Keratinocyte (primary cell): ENCODE data around the gene TIMMDC1.

Experiments used
- EZH2 ChIP-seq: IDR thresholded peaks from one replicate; pipeline ENCODE4 v1.6.1; 2012; ENCODE audit warnings: inconsistent platforms, mild to moderate bottlenecking, low read length, moderate library complexity
- TF ChIP-seq, protein P1 (sequence below), 3 experiments: IDR thresholded peaks in 1 of 3; conservative IDR thresholded peaks in 1 of 3; optimal IDR thresholded peaks in 1 of 3; 2 replicates in 2 of 3; 3 replicates in 1 of 3; pipeline versions ENCODE3 to v1.5.1; 2011; ENCODE audit warnings: low read length in 3 of 3, mild to moderate bottlenecking in 3 of 3, moderate library complexity in 2 of 3, control low read depth in 1 of 3, inconsistent platforms in 1 of 3; ENCODE audit not compliant: insufficient read depth in 2 of 3; ENCODE audit errors: extremely low read depth in 1 of 3

DNA sequence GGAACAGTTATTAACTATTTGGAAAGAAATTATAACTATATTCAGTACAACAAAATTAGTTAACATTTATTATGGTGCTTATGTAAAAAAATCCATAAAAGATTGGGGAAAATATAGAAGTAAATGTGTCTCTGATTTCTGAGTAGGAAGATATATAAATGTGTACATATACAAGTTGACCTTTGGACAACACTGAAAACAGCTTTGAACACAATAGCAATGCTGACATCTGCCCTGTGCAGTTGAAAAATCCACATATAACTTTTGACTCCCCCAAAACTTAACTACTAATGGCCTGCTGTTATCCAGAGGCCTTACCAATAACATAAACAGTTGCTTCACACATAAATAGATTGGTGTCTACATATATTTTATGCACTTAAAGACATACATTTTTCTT lies 12.3 kb downstream of the TIMMDC1 start:
- TF ChIP-seq, protein P1, sequence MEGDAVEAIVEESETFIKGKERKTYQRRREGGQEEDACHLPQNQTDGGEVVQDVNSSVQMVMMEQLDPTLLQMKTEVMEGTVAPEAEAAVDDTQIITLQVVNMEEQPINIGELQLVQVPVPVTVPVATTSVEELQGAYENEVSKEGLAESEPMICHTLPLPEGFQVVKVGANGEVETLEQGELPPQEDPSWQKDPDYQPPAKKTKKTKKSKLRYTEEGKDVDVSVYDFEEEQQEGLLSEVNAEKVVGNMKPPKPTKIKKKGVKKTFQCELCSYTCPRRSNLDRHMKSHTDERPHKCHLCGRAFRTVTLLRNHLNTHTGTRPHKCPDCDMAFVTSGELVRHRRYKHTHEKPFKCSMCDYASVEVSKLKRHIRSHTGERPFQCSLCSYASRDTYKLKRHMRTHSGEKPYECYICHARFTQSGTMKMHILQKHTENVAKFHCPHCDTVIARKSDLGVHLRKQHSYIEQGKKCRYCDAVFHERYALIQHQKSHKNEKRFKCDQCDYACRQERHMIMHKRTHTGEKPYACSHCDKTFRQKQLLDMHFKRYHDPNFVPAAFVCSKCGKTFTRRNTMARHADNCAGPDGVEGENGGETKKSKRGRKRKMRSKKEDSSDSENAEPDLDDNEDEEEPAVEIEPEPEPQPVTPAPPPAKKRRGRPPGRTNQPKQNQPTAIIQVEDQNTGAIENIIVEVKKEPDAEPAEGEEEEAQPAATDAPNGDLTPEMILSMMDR (optimal IDR thresholded peaks at IDR 0.05 in 1 of 3, IDR thresholded peaks at IDR 0.05 in 1 of 3, conservative IDR thresholded peaks at IDR 0.05 in 1 of 3; ENCODE audit: extremely low read depth in 1 of 3, insufficient read depth in 2 of 3, low read length in 3 of 3) = no peak
- TF ChIP-seq EZH2 = no peak
